NCI-H2196 treated with DMSO at 0.1 percent for 48 hours (cell line): Measurements from ENCODE around the gene GCNA.

ENCODE experiments used
- DNase-seq: peaks from one replicate; lab custom pipeline; 2025; ENCODE audit not compliant: unreplicated experiment; lab: John Stamatoyannopoulos, UW

The GCNA gene

GRCh38 chrX:71578253-71579135, at the start of gene GCNA:
Gene GCNA (plus strand): TSS chrX:71578437. CDS start chrX:71580822, 2,385 bp downstream.
- DNase-seq = no peak

- DNase-seq = no peak
These were observed 46.0 kb upstream of the GCNA start for GRCh38 chrX:71532078-71532752.

- peak; percentile 79 for DNase-seq
These were observed 45.3 kb upstream of the GCNA start, which contains the start of gene OGT for GRCh38 chrX:71532753-71533425. Gene OGT (plus strand): TSS chrX:71533104. CDS start chrX:71533300, 196 bp downstream.

- no peak for DNase-seq
These were observed 44.8 kb upstream of the GCNA start for GRCh38 chrX:71533516-71533850.

GRCh38 chrX:71533851-71534561, 44.2 kb upstream of the GCNA start:
- DNase-seq = no peak

- DNase-seq = no peak
These were observed 43.3 kb upstream of the GCNA start for GRCh38 chrX:71534773-71535544.

DNA sequence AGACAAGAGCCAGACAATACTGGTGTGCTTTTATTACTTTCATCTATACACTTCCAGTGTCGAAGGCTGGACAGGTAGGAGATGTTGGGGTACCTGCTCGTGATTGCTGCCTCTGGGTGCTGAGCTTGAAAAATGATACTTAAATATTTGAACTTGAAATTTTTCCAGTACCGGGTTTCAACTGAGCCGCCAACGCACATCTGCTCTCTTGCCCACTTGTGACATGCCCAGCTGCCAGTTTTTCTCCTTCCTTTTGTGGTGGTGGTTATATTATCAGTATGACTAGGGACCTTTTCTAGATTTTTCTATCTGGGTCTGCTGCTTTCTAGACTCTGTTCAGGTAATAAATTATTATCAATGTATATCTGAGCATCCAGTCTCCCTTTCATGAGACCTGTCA, 42.0 kb upstream of the GCNA start:
- DNase-seq = no peak

DNA sequence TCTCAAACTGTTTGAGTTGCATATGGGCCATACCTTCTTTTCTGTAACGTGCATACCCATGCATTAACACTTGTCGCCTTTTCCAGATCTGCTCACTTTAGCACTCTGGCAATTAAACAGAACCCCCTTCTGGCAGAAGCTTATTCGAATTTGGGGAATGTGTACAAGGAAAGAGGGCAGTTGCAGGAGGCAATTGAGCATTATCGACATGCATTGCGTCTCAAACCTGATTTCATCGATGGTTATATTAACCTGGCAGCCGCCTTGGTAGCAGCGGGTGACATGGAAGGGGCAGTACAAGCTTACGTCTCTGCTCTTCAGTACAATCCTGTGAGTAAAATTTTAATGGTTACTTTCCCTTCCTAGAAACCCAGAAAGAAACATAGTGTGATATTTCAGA, 40.5 kb upstream of the GCNA start:
- DNase-seq = no peak

DNA sequence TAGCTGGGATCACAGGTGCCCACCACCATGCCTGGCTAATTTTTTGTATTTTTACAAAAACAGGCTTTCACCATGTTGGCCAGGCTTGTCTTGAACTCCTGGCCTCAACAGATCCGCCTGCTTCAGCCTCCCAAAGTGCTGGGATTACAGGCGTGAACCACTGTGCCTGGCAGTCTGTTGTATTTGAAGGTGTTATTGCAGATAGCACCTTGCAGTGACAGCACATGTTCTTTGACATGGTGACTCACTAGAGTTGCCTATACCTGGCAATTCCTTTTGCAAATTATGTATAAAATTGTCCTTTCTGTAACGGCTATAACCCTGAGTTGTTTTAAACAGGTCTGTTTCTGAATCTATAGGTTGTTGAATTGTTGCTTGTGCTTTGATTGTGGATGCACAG, 37.4 kb upstream of the GCNA start:
- DNase-seq = no peak

- no peak for DNase-seq
These were observed 36.8 kb upstream of the GCNA start for GRCh38 chrX:71541210-71542022.

DNA sequence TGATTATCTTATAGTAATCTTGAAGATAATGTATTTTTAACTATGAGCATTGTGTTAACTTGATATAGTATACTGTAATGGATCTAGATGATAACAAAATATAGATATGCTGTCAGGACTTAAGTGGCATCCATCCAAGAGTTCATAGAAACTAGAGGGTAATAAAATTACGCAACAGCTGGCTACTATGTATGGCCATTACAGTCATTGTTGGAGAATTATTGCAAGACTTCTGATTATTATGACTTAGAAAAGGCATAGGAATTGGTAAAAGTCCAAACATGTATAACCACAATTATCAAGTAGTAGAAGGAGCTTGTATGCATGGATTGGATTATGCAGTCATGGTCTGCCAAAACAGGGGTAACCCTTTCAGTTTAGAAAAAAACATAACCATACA, 35.8 kb upstream of the GCNA start:
- DNase-seq = peak; percentile 1

GRCh38 chrX:71542825-71543224, 35.4 kb upstream of the GCNA start:
- no peak for DNase-seq

DNA sequence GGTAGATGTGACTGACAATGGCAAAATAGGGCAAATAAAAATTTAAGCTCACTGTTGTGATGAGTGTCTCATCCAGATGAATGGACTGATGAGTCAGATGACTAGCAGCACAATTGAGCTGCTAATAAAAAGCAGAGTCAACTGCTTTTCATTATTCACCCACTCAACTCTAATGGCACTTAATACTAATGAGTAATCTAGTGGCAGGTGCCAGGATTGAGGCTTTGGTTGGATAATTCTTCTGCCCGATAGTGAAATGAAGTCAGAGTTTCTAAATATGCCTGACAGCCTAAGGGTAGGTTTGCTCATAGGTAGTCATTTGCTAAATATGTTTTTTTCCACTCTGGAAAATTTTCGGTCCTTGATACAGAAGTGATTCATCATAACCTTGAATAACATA, 34.9 kb upstream of the GCNA start:
- DNase-seq = peak; percentile 54

GRCh38 chrX:71545364-71545763, 32.9 kb upstream of the GCNA start:
- no peak for DNase-seq

- no peak for DNase-seq
These were observed 31.4 kb upstream of the GCNA start for GRCh38 chrX:71546879-71547278.

- DNase-seq = no peak
These were observed 30.9 kb upstream of the GCNA start for GRCh38 chrX:71547339-71547738.

GRCh38 chrX:71549986-71550385, 28.3 kb upstream of the GCNA start:
- DNase-seq = no peak

DNA sequence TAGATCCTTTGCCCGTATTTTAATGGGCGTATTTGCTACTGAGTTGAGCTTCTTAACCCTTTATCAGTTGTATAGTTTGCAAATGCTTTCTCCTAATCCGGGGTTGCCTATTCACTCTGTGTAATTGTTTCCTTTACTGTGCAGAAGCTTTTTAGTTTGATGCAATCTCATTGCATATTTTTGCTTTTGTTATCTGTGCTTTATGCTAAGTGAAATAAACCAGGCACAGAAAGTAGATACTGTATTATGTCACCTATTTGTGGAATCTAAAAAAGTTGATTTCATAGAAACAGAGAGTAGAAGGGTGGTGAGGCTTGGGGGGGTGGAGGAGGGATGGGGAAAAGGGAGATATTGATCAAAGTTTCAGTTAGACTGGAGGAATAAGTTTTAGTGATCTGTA, 27.7 kb upstream of the GCNA start:
- no peak for DNase-seq

GRCh38 chrX:71556036-71556435, 22.2 kb upstream of the GCNA start:
- DNase-seq = no peak

DNA sequence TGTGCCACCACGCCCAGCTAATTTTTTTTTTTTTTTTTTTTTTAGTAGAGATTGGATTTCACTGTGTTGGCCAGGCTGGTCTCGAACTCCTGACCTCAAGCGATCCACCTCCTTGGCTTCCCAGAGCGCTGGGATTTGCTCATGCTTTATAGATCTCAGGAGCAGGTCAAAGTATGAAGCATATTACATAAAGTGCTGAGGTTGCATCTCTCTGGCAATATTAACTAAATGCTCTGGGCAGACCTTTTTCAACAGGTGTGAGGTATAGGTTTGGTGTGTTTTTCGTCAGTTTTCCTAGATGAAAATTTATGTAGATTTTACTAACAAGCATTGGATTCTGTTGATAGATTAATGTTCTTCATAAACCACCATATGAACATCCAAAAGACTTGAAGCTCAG, 19.3 kb upstream of the GCNA start:
- DNase-seq = no peak
